Lower leg skin (tissue), 4 donors: ENCODE measurements around the gene RNPS1. TPM values are rescaled to one million over a fixed set of nuclear protein-coding genes. Genes with fewer than 3 reads are reported as not detected.

Experiments used
- DNase-seq, 2 donors: peaks; one replicate each; pipeline ENCODE4 v3.0.0-alpha.2; 2019; ENCODE audit warnings: low spot score in 2 of 2
- H3K4me3 ChIP-seq: fragments of 200-600 bp; sonication (generic); 2 replicates; pipeline ENCODE4 v1.5.1; 2017; ENCODE audit warnings: mild to moderate bottlenecking, low read depth; ENCODE audit not compliant: poor library complexity, severe bottlenecking
- POLR2A ChIP-seq, 2 donors: fragments of 450-650 bp; IDR thresholded peaks; one replicate each; pipeline ENCODE4 v1.6.1; 2016 to 2017; ENCODE audit warnings: antibody characterized with exemption in 2 of 2, mild to moderate bottlenecking in 1 of 2, moderate library complexity in 1 of 2
- WGBS, 2 donors: methylation state at CpG; one replicate each; pipeline ENCODE4 v1.1.5; 2018; 5-methylcytosine and 5-hydroxymethylcytosine counted together
- intact Hi-C: fragments of 100-400 bp; cut with DNase I; formaldehyde crosslinking; loops from one replicate; pipeline ENCODE4 v1.15.0; 2023; ENCODE audit warnings: low total_unique reads
- total RNA-seq, 4 donors: library from RNA; depleted of rRNA; stranded (reverse); fragments of >200 nt; gene quantifications; one replicate each; pipeline ENCODE4 v1.1.0, GENCODE V29; 2016
- TF ChIP-seq, protein P1 (sequence below), 3 donors: fragments of 450-650 bp; IDR thresholded peaks; one replicate each; pipeline ENCODE4 v1.5.1; 2016; ENCODE audit warnings: antibody characterized with exemption in 3 of 3, mild to moderate bottlenecking in 3 of 3, moderate library complexity in 2 of 3

RNPS1 gene
- total RNA-seq, 4 donors from 2014 or later = 127 to 132 (median 128) TPM

GRCh38 chr16:2223221-2223941, 44.5 kb downstream of the RNPS1 start, which contains the start of gene E4F1:
E4F1 (plus strand) TSS chr16:2223591; CDS start chr16:2223614, 23 bp downstream.
- peak; percentile 99 to 100 for DNase-seq
- WGBS, 2 donors = 0 to 1% methylated on average over 28 to 57 of the region's 82 CpGs
- H3K4me3 ChIP-seq = peak within 1 kb of the TSS; percentile 91
- intact Hi-C loops = no loop called here
- peak in 1 of 2 donors; percentile 6 for TF ChIP-seq POLR2A (IDR thresholded peaks at IDR 0.05)
- TF ChIP-seq, protein P1, sequence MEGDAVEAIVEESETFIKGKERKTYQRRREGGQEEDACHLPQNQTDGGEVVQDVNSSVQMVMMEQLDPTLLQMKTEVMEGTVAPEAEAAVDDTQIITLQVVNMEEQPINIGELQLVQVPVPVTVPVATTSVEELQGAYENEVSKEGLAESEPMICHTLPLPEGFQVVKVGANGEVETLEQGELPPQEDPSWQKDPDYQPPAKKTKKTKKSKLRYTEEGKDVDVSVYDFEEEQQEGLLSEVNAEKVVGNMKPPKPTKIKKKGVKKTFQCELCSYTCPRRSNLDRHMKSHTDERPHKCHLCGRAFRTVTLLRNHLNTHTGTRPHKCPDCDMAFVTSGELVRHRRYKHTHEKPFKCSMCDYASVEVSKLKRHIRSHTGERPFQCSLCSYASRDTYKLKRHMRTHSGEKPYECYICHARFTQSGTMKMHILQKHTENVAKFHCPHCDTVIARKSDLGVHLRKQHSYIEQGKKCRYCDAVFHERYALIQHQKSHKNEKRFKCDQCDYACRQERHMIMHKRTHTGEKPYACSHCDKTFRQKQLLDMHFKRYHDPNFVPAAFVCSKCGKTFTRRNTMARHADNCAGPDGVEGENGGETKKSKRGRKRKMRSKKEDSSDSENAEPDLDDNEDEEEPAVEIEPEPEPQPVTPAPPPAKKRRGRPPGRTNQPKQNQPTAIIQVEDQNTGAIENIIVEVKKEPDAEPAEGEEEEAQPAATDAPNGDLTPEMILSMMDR (IDR thresholded peaks at IDR 0.05) = no peak

DNA sequence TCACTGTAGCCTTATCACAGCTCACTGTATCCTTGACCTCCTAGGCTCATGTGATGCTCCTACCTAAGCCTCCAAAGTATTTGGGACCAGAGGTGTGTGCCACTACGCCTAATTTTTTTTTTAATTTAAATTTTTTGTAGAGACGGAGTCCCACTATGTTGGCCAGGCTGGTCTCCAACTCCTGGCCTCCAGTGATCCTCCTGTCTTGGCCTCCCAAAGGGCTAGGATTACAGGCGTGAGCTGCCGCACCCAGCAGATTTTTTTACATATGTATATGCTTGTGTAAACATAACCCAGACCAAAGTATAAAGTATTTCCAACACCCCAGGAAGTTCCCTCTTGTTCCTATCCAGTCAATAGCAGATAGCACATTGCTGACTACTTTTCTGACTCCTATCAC, 51.6 kb downstream of the RNPS1 start:
- no peak for DNase-seq
- intact Hi-C loops = no loop called here
- no peak for TF ChIP-seq POLR2A (IDR thresholded peaks at IDR 0.05)
- TF ChIP-seq, protein P1 (IDR thresholded peaks at IDR 0.05) = no peak
- H3K4me3 ChIP-seq = no peak overlapping the region
- WGBS, 2 donors = 92 to 100% methylated on average over 4 of the region's 4 CpGs

- no peak for TF ChIP-seq POLR2A (IDR thresholded peaks at IDR 0.05)
- TF ChIP-seq, protein P1 (IDR thresholded peaks at IDR 0.05) = peak in 1 of 3 donors; percentile 51
- no peak for DNase-seq
- WGBS, 2 donors = 0% methylated on average over 43 of the region's 48 CpGs; no CpG with 5 or more reads in 1 of the 2 donors
- H3K4me3 ChIP-seq = peak within 1 kb of the TSS; percentile 52
- intact Hi-C loops = no loop called here
These were observed 53.3 kb downstream of the RNPS1 start, which contains the start of gene PGP for GRCh38 chr16:2214719-2214968. PGP (minus strand) TSS chr16:2214840; CDS start chr16:2214777, 63 bp downstream.

GRCh38 chr16:2213817-2214718, 53.9 kb downstream of the RNPS1 start:
- H3K4me3 ChIP-seq = peak overlapping the region; percentile 52
- WGBS, 2 donors = 2 to 3% methylated on average over 6 to 33 of the region's 98 CpGs
- TF ChIP-seq POLR2A (IDR thresholded peaks at IDR 0.05) = no peak
- TF ChIP-seq, protein P1 (IDR thresholded peaks at IDR 0.05) = no peak
- no peak for DNase-seq
- intact Hi-C loops = no loop called here

DNA sequence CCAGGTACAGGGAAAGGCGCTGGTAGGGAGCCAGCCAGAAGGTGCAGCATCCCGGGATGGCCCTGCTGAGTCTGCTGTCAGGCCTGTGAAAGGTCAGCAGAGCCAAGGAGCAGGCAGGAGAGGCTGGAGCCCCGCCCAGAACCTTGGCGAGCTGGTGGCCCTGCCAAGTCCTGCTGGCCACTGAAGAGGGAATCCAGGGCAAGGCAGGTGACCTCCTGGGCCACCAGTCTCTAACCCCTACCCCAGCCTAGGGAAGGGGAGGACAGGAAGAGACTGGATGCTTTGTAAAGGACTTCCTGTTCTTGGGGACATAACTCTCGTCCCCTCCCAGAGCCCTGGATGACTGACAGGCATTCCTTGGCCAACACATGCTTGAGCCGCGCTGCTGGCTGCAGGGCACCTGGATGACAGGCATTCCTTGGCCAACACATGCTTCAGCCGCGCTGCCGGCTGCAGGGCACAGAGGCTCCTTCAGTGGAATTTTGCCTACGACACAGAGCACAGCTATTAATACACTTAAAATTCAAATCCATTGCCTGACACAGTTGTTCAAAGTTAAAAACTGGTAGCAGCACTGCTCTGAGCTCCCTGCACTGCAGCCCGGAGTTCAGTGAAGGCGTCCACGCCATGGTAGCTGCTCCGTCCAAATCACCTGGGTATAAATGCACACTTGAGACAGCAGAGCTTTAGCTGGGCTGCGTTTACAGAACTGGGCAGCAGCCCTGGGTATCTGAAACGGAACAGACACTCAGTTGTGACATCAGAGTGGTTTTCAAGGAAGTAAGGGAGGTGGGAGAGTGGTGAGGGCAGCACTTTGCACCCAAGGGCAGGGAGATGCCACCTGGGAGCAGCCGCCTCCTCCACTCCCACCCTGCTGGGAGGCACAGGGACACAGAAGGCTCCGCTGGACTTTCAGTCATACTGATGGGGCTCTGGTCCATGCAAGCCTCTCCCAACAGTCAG, 55.3 kb downstream of the RNPS1 start:
- no peak for DNase-seq
- intact Hi-C loops = no loop called here

More for the DNA sequence above, 55.3 kb downstream of the RNPS1 start:
- H3K4me3 ChIP-seq = no peak overlapping the region
- WGBS, 2 donors = 44 to 59% methylated on average over 17 to 19 of the region's 19 CpGs
- TF ChIP-seq, protein P1 (IDR thresholded peaks at IDR 0.05) = no peak
- no peak for TF ChIP-seq POLR2A (IDR thresholded peaks at IDR 0.05)
